ENCODE results near the gene KAZN. TPM values are rescaled to one million over a fixed set of nuclear protein-coding genes. Genes with fewer than 3 reads are reported as not detected.

KAZN gene
- polyA plus RNA-seq, 1 of the 3 experiments (the other 2 are of a cell fraction) = 6.8 TPM

DNA sequence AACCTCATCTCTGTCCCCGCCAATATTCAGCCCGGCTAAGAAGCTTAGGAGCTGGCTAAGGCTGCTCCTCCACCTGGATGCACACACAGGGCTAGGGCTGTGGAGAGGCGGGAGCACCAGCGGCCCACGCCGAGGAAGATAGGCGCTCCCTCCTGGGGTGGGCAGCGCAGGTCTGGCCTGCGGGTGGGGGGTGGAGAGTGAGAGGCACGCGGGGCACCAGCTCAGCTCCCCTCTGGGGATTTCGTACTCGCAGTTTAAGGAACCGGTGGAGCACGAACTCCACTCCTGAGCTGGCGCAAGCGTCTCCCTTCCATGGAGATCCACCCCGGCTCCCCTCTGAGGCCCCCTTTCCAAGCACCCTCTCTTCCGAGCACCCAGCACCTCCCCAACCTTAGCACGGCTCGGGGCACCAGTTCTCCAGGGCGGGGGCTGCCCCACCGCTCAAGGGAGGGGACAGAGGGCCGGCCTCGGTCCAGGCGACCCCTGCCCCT lies 433 bp upstream of the KAZN start:
- H3F3A ChIP-seq (replicated peaks; ENCODE audit: insufficient read depth) = no peaks in the 10 kb centered on the region
- H3K79me2 ChIP-seq (ENCODE audit: insufficient read depth) = no peaks in the 10 kb centered on the region
- H3K9ac ChIP-seq = no peak overlapping the region
- no peaks in the 10 kb centered on the region for H4K20me1 ChIP-seq (ENCODE audit: insufficient read depth)
- peaks cover 0 to 4% of the 10 kb centered on the region in 2 experiments; a peak in 1 of 4 replicates for H3K4me1 ChIP-seq (ENCODE audit: control insufficient read depth in 1 of 2, insufficient read depth in 2 of 2, low read depth in 1 of 2, low read length in 1 of 2)
- no peak for TF ChIP-seq MXI1 (IDR thresholded peaks at IDR 0.05; ENCODE audit: low read depth, low read length)
- no peak for TF ChIP-seq POLR2AphosphoS5 (IDR thresholded peaks at IDR 0.05; ENCODE audit: low read depth, low read length)
- TF ChIP-seq GATA2 (CRISPR knock-in tag; IDR thresholded peaks at IDR 0.05) = no peak
- TF ChIP-seq ELF1 (IDR thresholded peaks at IDR 0.05) = no peak
- TF ChIP-seq FOXM1 (IDR thresholded peaks at IDR 0.05; ENCODE audit: low read depth) = no peak
- TF ChIP-seq EZH2phosphoT487 (IDR thresholded peaks at IDR 0.05; ENCODE audit: borderline replicate concordance, low read depth) = no peak
- H3K9me2 ChIP-seq = no peaks in the 10 kb centered on the region
- peak; percentile 63 for DNase-seq
- no peak overlapping the region for H3K4me2 ChIP-seq
- no peak overlapping the region for H3K27ac ChIP-seq (ENCODE audit: low read depth in 2 of 2, low read length in 1 of 2)
- CTCF ChIA-PET = interaction anchor here (0.7 to 3.1 kb wide), 3 partner anchors 12 to 484 kb away, joined by 3 to 12 read pairs (median 5); no protein-coding TSS in a partner anchor
- H3K4me3 ChIP-seq (ENCODE audit: low read depth in 2 of 2, low read length in 1 of 2) = peak overlapping the region in 1 of 2 experiments; percentile 40; a peak in 1 of 4 replicates
- no peaks in the 10 kb centered on the region for H3K9me3 ChIP-seq
- WGBS (ENCODE audit: low lambda C conversion rate) = 0% methylated on average over 3 of the region's 26 CpGs
- POLR2A ChIA-PET = no interaction called here
- H2AFZ ChIP-seq (ENCODE audit: low read depth) = no peak overlapping the region
- no peaks in the 10 kb centered on the region for H3K36me3 ChIP-seq (replicated peaks in 1 of 2; ENCODE audit: control insufficient read depth in 1 of 2, insufficient read depth in 2 of 2, low read length in 1 of 2)
- H3K27me3 ChIP-seq (ENCODE audit: insufficient read depth) = no peaks in the 10 kb centered on the region

DNA sequence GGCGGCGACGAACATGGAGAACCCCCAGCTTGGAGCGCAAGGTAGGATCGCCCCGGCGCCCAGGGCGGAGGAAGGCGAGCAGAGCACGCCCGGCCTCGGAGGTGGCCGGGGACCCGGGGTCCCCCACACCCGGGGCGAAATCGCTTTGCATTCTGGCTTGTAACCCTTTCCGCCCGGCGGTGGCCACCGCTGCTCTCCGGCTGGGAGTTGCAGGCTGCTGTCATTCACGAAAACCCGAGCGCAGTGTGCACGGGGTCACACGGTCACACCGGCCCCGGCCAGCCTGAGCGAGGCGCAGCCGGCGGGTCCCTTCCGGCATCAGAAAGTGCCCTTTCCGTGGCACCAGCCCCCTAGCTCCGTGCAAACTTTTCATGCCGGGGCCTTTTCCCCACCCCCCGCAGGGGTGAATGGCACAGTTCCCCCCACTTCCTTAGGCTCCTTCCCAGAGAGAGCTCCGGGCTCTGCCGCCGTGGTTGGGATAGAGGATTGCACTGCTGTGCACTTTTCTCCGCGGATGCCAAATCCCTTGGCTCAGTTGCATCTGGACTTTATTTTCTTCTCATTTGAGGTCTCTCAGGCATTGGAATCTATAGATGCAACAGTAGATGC lies 802 bp downstream of the KAZN start:
- H3K9me2 ChIP-seq = no peaks in the 10 kb centered on the region
- H3K9ac ChIP-seq = no peak overlapping the region
- H3K4me3 ChIP-seq (ENCODE audit: low read depth in 2 of 2, low read length in 1 of 2) = peak overlapping the region in 1 of 2 experiments; percentile 40; a peak in 2 of 4 replicates
- H3F3A ChIP-seq (replicated peaks; ENCODE audit: insufficient read depth) = no peaks in the 10 kb centered on the region
- DNase-seq = no peak
- H4K20me1 ChIP-seq (ENCODE audit: insufficient read depth) = no peaks in the 10 kb centered on the region
- H2AFZ ChIP-seq (ENCODE audit: low read depth) = no peak overlapping the region
- ChIA-PET CTCF (interaction anchor here (0.7 to 3.1 kb wide), 5 partner anchors 10 to 486 kb away, joined by 3 to 12 read pairs (median 3); no protein-coding TSS in a partner anchor), POLR2A (no interaction called here)
- H3K4me1 ChIP-seq (ENCODE audit: control insufficient read depth in 1 of 2, insufficient read depth in 2 of 2, low read depth in 1 of 2, low read length in 1 of 2) = peaks cover 0 to 4% of the 10 kb centered on the region in 2 experiments; a peak in 1 of 4 replicates
- H3K27me3 ChIP-seq (ENCODE audit: insufficient read depth) = no peaks in the 10 kb centered on the region
- TF ChIP-seq, protein P1, sequence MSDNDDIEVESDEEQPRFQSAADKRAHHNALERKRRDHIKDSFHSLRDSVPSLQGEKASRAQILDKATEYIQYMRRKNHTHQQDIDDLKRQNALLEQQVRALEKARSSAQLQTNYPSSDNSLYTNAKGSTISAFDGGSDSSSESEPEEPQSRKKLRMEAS (IDR thresholded peaks at IDR 0.05; ENCODE audit: low read depth) = no peak
- no peak for TF ChIP-seq FOSL2 (IDR thresholded peaks at IDR 0.05; ENCODE audit: borderline replicate concordance, low read depth)
- TF ChIP-seq RFX5 (IDR thresholded peaks at IDR 0.05; ENCODE audit: low read length) = no peak
- TF ChIP-seq CHD2 (IDR thresholded peaks at IDR 0.05; ENCODE audit: low read length, partially characterized antibody) = no peak
- no peak for TF ChIP-seq POLR2AphosphoS5 (IDR thresholded peaks at IDR 0.05; ENCODE audit: low read depth, low read length)
- TF ChIP-seq EP300 (IDR thresholded peaks at IDR 0.05; ENCODE audit: borderline replicate concordance in 1 of 2, low read depth in 1 of 2, low read length in 1 of 2) = no peak
- no peak for TF ChIP-seq JUND (IDR thresholded peaks at IDR 0.05)
- no peak for TF ChIP-seq FOXJ3 (CRISPR knock-in tag; IDR thresholded peaks at IDR 0.05)
- no peak for TF ChIP-seq TEAD4 (IDR thresholded peaks at IDR 0.05; ENCODE audit: borderline replicate concordance, insufficient read depth)
- no peak for TF ChIP-seq GATA2 (CRISPR knock-in tag; IDR thresholded peaks at IDR 0.05)
- TF ChIP-seq SIN3A (IDR thresholded peaks at IDR 0.05; ENCODE audit: borderline replicate concordance, low read depth, low read length) = no peak
- WGBS (ENCODE audit: low lambda C conversion rate) = 6% methylated on average over 16 of the region's 43 CpGs
- no peaks in the 10 kb centered on the region for H3K36me3 ChIP-seq (replicated peaks in 1 of 2; ENCODE audit: control insufficient read depth in 1 of 2, insufficient read depth in 2 of 2, low read length in 1 of 2)
- H3K4me2 ChIP-seq = no peak overlapping the region
- H3K79me2 ChIP-seq (ENCODE audit: insufficient read depth) = no peaks in the 10 kb centered on the region
- no peaks in the 10 kb centered on the region for H3K9me3 ChIP-seq
- no peak overlapping the region for H3K27ac ChIP-seq (ENCODE audit: low read depth in 2 of 2, low read length in 1 of 2)
